ENCODE measurements around the gene SERPINC1.
A peak's percentile ranks its signal among the peaks of the same experiment; 100 is the strongest.
"Not testable (repeated sequence)": the region's sequence is repeated elsewhere in the genome, so short reads cannot be mapped to it uniquely, and the experiment has no call there.

The SERPINC1 gene

GRCh38 chr1:173862146-173862768, 54.9 kb downstream of the SERPINC1 start:
- peak; percentile 55 for DNase-seq

DNA sequence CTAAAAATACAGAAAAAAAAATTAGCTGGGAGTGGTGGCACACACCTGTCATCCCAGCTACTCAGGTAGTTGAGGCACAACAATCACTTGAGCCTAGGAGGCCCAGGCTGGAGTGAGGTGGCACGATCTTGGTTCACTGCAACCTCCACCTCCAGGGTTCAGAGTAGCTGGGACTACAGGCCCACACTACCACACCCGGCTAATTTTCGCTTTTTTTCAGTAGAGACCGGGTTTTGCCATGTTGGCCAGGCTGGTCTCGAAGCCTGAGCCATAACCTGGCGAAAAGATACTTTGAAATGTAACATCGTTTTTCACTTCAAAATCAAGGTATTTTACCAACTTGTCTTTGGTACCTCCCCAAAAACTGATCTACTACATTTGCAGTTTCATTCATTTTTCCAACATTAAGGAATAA, 55.4 kb downstream of the SERPINC1 start:
- peak; percentile 59 for DNase-seq

- DNase-seq: peak; percentile 7
Measured at GRCh38 chr1:173860065-173860464, 57.1 kb downstream of the SERPINC1 start.

DNA sequence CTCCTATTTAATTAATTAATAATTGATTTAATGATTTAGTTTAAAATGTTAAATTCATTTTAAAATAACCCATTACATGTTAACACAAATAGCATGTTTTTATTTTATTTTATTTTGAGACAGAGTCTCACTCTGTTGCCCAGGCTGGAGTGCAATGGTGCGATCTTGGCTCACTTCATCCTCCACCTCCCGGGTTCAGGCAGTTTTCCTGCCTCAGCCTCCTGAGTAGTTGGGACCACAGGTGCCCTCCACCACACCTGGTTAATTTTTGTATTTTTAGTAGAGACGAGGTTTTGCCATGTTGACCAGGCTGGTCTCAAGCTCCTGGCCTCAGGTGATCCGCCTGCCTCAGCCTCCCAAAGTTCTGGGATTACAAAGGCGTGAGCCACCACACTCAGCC, 57.6 kb downstream of the SERPINC1 start:
- not testable (repeated sequence) for DNase-seq

DNA sequence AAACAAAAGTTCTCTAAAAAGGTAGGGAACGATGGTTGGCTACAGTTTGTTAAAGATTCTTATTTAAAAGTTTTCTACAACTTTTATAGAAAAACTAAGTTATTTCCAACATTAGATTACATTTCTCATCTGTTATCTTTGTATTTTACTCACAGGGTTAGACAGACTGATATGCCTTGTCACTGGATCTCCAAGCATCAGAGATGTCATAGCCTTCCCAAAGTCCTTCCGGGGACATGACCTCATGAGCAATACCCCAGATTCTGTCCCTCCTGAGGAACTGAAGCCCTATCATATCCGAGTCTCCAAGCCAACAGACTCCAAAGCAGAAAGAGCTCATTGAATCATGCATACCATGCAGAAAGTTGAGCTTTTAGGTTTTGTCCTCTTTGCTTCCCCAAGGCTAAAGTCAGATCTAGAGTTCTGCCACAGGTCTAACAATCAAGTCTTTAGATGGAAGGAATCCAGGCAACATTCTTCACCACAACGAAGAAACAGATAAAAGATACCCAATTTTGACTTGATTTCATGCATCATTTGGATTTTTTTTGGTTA, 59.7 kb downstream of the SERPINC1 start:
- no peak for DNase-seq

GRCh38 chr1:173856903-173857302, 60.2 kb downstream of the SERPINC1 start:
- no peak for DNase-seq

DNA sequence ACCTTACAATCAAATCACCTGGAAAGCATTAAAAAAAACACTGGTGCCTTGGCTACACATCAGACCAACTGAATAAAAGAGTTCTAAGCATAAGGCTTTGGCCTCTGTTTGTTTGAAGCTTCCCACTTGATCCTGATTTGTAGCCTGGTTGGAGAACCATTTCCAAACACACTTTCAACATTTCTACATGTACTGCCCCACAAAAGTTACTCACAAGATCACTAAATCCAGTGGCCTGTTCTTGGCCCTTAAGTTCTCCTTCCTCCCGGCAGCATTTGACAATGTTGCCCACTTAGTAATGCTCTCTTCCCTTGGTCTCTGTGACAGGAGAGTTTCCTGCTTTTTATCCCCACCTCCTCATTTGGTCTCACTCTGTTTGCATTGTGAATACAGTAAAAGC, 61.1 kb downstream of the SERPINC1 start:
- no peak for DNase-seq
